ENCODE results near the gene DDX25.

- TF ChIP-seq EZH2 (IDR thresholded peaks at IDR 0.05; ENCODE audit: borderline replicate concordance), result no peak
- TF ChIP-seq CTCF (IDR thresholded peaks at IDR 0.05; ENCODE audit: poor library complexity), result no peak
- no peak for TF ChIP-seq EZH2phosphoT487 (IDR thresholded peaks at IDR 0.05; ENCODE audit: low read depth, severe bottlenecking, unreplicated experiment)
Measured at GRCh38 chr11:125890447-125891100, 13.7 kb upstream of the DDX25 start.

Measured in hepatocyte (in vitro differentiated cells).